ENCODE measurements around the gene NF2. TPM values are rescaled to one million over a fixed set of nuclear protein-coding genes. Genes with fewer than 3 reads are reported as not detected.

NF2 gene
- total and polyA plus RNA-seq, 2 experiments from 2014 or later = 14.4 to 54.5 TPM

DNA sequence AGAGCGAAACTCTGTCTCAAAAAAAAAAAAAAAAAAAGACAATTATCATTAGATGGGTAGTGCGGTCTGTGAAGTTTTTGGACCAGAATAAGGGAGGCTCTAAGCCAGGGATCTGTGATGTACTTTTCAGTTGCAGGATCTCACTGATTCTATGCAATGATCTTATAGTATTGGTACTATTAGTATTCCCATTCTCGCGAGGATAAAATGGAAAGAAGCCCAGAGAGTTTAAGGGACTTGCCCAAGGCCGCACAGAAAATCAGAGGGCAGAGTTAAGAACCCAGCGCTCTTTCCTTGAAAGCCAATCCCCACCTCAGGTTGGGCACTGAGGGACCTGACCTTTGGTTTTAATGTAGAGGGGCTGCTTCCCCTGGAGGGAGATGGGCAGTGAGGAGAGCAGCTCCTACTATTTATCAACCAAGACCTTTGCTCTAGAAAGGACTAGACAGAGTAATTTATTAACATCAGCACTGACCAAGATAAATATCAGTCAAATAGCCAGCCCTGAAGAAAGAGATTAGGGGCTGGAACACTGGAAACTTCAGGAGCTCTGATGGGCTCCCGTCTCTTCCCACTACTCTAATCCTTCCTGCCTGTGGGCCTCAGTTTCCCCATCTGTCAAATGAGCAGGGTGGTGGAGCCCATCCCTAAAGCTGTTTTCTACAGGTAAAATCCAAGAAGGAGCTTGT lies 28.5 kb upstream of the NF2 start (continued):
- TF ChIP-seq, protein P1, sequence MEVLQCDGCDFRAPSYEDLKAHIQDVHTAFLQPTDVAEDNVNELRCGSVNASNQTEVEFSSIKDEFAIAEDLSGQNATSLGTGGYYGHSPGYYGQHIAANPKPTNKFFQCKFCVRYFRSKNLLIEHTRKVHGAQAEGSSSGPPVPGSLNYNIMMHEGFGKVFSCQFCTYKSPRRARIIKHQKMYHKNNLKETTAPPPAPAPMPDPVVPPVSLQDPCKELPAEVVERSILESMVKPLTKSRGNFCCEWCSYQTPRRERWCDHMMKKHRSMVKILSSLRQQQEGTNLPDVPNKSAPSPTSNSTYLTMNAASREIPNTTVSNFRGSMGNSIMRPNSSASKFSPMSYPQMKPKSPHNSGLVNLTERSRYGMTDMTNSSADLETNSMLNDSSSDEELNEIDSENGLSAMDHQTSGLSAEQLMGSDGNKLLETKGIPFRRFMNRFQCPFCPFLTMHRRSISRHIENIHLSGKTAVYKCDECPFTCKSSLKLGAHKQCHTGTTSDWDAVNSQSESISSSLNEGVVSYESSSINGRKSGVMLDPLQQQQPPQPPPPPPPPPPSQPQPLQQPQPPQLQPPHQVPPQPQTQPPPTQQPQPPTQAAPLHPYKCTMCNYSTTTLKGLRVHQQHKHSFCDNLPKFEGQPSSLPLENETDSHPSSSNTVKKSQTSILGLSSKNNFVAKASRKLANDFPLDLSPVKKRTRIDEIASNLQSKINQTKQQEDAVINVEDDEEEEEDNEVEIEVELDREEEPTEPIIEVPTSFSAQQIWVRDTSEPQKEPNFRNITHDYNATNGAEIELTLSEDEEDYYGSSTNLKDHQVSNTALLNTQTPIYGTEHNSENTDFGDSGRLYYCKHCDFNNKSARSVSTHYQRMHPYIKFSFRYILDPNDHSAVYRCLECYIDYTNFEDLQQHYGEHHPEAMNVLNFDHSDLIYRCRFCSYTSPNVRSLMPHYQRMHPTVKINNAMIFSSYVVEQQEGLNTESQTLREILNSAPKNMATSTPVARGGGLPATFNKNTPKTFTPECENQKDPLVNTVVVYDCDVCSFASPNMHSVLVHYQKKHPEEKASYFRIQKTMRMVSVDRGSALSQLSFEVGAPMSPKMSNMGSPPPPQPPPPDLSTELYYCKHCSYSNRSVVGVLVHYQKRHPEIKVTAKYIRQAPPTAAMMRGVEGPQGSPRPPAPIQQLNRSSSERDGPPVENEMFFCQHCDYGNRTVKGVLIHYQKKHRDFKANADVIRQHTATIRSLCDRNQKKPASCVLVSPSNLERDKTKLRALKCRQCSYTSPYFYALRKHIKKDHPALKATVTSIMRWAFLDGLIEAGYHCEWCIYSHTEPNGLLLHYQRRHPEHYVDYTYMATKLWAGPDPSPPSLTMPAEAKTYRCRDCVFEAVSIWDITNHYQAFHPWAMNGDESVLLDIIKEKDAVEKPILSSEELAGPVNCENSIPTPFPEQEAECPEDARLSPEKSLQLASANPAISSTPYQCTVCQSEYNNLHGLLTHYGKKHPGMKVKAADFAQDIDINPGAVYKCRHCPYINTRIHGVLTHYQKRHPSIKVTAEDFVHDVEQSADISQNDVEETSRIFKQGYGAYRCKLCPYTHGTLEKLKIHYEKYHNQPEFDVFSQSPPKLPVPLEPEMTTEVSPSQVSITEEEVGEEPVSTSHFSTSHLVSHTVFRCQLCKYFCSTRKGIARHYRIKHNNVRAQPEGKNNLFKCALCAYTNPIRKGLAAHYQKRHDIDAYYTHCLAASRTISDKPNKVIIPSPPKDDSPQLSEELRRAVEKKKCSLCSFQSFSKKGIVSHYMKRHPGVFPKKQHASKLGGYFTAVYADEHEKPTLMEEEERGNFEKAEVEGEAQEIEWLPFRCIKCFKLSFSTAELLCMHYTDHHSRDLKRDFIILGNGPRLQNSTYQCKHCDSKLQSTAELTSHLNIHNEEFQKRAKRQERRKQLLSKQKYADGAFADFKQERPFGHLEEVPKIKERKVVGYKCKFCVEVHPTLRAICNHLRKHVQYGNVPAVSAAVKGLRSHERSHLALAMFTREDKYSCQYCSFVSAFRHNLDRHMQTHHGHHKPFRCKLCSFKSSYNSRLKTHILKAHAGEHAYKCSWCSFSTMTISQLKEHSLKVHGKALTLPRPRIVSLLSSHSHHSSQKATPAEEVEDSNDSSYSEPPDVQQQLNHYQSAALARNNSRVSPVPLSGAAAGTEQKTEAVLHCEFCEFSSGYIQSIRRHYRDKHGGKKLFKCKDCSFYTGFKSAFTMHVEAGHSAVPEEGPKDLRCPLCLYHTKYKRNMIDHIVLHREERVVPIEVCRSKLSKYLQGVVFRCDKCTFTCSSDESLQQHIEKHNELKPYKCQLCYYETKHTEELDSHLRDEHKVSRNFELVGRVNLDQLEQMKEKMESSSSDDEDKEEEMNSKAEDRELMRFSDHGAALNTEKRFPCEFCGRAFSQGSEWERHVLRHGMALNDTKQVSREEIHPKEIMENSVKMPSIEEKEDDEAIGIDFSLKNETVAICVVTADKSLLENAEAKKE (CRISPR knock-in tag; IDR thresholded peaks at IDR 0.05) = no peak
- TF ChIP-seq EZH2 (IDR thresholded peaks at IDR 0.05; ENCODE audit: low read depth, unreplicated experiment) (no peak), POLR2AphosphoS5 (IDR thresholded peaks at IDR 0.05; ENCODE audit: low read depth) (no peak), JUNB (IDR thresholded peaks at IDR 0.05; ENCODE audit: unreplicated experiment) (no peak), ZNF114 (CRISPR knock-in tag; IDR thresholded peaks at IDR 0.05) (no peak)
- TF ChIP-seq, protein P2, sequence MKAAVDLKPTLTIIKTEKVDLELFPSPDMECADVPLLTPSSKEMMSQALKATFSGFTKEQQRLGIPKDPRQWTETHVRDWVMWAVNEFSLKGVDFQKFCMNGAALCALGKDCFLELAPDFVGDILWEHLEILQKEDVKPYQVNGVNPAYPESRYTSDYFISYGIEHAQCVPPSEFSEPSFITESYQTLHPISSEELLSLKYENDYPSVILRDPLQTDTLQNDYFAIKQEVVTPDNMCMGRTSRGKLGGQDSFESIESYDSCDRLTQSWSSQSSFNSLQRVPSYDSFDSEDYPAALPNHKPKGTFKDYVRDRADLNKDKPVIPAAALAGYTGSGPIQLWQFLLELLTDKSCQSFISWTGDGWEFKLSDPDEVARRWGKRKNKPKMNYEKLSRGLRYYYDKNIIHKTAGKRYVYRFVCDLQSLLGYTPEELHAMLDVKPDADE (IDR thresholded peaks at IDR 0.05) = no peak

GRCh38 chr22:29578462-29579200 lies 24.8 kb upstream of the NF2 start:
- H3K27me3 Mint-ChIP-seq (ENCODE audit: insufficient read depth, low read depth, poor library complexity) = peaks cover 12% of the 10 kb centered on the region
- no peak overlapping the region for H3K27ac Mint-ChIP-seq
- Histone ChIP-seq H3K9me2 (ENCODE audit: insufficient read depth) (no peaks in the 10 kb centered on the region), H3K79me2 (replicated peaks; ENCODE audit: insufficient read depth) (peaks cover 18% of the 10 kb centered on the region), H3K27me3 (ENCODE audit: insufficient read depth) (no peaks in the 10 kb centered on the region), H4K20me1 (replicated peaks; ENCODE audit: insufficient read depth) (no peaks in the 10 kb centered on the region; the same call in 1 of the 2 replicates), H3K4me2 (no peak overlapping the region), H3K36me3 (ENCODE audit: insufficient read depth) (no peaks in the 10 kb centered on the region), H3K4me3 (no peak overlapping the region), H3K27ac (ENCODE audit: low read depth) (no peak overlapping the region), H3F3A (replicated peaks; ENCODE audit: low read depth) (0 out of 2 replicates have a peak, but pooled peaks cover 4% of the 10 kb centered on the region), H2AFZ (no peak overlapping the region), H3K4me1 (ENCODE audit: insufficient read depth) (peaks cover 10% of the 10 kb centered on the region)
- ATAC-seq (no peak), DNase-seq (ENCODE audit: low spot score) (no peak)
- H3K9me3 Mint-ChIP-seq = no peaks in the 10 kb centered on the region
- H3K4me3 Mint-ChIP-seq = no peak overlapping the region
- peaks cover 21% of the 10 kb centered on the region for H3K4me1 Mint-ChIP-seq
- peaks cover 26% of the 10 kb centered on the region; the same call in 2 of the 3 replicates for H3K36me3 Mint-ChIP-seq (ENCODE audit: low read depth)
- no peak for TF ChIP-seq EZH2phosphoT487 (IDR thresholded peaks at IDR 0.05; ENCODE audit: unreplicated experiment)
- TF ChIP-seq ZNF331 (CRISPR knock-in tag; IDR thresholded peaks at IDR 0.05; ENCODE audit: low read depth) = no peak
- TF ChIP-seq STAT1 (IDR thresholded peaks at IDR 0.05; ENCODE audit: unreplicated experiment) = no peak
- no peak for TF ChIP-seq ZNF114 (CRISPR knock-in tag; IDR thresholded peaks at IDR 0.05)
- TF ChIP-seq, protein P2 (IDR thresholded peaks at IDR 0.05) = no peak
